Measurements from ENCODE around the gene ADGRG7.
"Not testable (repeated sequence)": the region's sequence is repeated elsewhere in the genome, so short reads cannot be mapped to it uniquely, and the experiment has no call there.

Gene ADGRG7

DNA sequence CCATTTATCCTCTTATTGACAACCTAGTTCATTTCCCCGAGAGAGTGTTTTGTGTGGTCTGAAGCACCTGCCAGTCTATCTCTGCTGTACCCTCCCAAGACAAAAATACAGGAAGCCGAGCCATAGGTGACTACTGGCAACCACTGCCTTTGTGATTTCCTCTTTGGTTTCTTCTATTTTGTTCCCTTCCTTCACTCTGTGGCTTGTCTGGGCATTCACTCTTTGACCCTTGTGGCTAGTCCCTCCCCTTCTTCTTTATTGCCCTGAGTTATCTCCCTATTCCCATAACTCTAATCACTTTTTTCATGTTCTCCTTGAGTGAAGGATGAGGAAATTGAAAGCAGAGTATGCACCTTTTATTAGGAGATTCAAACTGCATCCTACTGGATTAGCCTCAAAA lies at the start of gene ADGRG7:
TSS of gene ADGRG7 (plus strand) at position 297 of the 400 bp plus-strand sequence. CDS start 256 bp downstream, outside the sequence.
- DNase-seq, result no peak

- no peak for DNase-seq
These were observed 49.0 kb upstream of the ADGRG7 start for GRCh38 chr3:100560426-100560825.

DNA sequence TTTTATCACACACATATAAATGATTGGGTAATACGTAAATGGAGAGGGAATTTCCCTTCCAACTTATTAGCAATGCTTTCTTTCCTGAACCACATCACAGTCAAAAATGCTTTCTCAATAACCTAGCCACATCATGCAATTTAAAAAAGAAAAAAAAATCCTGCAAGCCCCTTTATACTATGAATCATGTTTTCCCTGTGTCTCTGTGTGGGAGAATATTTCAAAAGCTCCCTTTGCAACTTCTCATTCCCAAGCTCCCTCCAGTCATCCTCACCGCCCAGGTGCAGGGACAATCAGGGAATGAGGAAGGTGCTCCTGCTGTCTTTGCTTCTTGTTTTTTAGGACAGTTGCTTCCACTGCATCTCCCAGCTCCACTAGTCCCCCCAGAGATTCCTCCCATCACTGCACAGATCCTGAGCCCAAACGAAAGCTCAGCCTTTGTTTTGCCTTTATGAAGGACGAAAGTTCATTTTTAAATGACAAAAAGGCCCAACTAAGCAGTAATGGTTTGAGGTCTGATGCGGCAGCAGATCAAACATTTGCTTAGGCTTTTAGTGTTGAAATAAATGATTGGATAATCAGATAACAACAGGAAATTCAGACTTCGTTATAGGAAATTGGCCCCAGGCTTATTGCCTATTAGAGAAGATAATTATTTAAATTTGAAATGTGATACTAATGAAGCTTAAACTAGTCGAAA lies 47.8 kb upstream of the ADGRG7 start:
- DNase-seq, result no peak

DNA sequence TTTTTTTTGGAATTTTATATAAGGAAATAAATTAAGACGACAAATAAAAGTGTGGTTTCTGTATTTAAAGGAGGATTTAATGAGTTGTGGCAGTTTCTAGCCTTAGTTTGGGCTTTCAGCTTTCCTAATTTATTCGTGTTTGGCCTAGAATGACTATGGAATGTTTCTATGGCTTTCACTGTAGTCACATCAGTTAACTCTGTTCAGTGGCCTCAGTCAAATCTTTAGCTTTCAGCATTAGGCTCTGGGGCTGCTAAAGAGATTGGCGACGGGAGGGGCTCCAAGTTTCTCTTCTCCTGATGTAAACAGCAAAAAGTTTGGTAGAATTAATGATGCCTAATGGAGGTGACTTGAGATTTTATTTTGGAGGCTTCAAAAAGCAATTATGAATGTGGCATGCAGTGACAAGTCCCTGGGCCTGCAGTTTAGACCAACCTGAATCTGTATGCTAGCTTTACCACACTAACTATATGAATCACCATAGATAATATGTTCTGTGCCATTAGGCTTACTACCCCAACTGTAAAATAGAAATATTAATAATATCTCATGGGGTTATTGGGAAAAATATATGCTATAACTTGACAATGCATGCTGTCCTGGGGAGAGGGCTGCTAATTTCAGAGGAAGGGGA lies 47.1 kb upstream of the ADGRG7 start:
- DNase-seq, result no peak

DNA sequence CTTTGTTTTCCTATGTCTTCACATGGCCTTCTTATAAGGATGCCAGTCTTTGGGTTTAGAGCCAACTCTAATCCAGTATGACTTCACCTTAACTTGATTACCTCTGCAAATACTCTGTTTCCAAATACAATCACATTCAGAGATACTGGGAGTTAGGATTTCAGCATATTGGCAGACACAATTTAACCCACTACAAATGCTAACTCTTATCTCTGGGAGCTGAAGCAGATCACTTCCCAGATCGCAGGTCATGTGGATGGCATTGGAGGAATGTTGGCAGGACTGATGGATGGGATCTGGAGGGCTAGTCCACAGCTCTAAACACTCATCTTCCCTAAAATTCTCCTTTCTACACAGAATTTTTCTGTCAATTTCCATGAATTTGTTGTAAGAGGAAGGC lies 46.2 kb upstream of the ADGRG7 start:
- DNase-seq, result no peak

DNA sequence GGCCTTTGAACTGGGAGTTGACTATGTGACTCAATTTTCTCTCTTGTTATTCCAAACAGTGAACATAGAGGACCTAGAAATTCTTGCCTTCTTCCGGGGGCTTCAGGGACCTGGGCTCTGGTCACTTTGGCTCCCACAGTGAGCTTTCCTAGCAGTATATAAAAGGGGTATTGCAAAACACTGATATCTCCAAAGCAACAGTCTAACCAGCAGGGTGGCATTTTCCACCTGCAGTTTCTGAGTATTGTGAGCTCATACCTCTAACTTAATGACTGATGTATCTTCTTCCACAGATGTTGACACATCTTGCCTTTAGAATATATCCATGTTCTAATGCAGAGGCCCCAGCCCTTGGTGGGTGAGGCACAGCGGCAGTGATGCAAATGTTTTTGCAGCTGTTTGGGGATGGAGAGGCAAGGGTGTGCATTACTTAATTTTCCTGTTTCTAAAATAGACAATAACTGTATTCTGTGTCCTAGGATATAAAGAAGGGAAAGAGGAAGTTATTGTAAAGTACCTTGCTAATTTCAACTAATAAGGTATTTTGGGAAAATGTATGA lies 45.7 kb upstream of the ADGRG7 start:
- DNase-seq, result no peak

DNA sequence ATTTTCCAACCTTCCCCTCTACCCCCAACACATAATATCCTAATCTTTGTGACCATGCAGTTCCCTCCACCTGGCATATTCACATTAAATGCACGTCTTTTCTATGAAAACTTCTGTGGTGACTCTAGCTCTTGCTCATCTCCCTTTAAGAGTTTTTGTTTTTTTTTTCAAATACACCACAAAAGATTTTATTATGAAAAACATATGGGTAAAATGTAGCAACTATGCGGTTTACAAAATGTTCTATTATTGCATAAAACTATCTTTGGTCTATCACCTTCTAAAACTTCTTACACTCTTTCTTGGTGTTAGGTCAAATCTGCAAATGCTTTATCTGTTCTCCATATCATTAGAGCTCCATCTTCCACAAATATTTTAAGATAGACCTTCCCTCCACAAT lies 38.6 kb upstream of the ADGRG7 start:
- no peak for DNase-seq

DNA sequence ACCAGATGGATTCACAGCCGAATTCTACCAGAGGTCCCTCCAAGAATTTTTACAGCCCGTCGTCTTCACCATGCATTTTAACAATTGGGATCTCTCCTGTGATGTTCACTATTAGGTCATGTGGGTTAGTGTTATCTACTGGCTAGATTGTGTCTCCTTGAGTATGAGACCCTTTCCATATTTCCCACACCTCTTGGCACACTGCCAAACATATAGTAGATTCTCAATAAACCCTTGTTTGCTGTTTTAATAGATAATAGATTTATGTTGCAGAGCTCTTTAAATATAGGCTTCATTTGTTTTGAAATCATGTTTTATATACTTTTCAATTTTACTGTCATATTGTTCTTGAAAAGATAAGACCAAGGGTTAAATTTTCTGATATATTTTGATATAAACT lies 34.9 kb upstream of the ADGRG7 start:
- no peak for DNase-seq

GRCh38 chr3:100575704-100576103 lies 33.7 kb upstream of the ADGRG7 start:
- no peak for DNase-seq

GRCh38 chr3:100577382-100578008 lies 31.9 kb upstream of the ADGRG7 start:
- DNase-seq, result no peak

GRCh38 chr3:100578646-100579045 lies 30.8 kb upstream of the ADGRG7 start:
- DNase-seq, result no peak

GRCh38 chr3:100580147-100580546 lies 29.3 kb upstream of the ADGRG7 start:
- DNase-seq, result no peak

DNA sequence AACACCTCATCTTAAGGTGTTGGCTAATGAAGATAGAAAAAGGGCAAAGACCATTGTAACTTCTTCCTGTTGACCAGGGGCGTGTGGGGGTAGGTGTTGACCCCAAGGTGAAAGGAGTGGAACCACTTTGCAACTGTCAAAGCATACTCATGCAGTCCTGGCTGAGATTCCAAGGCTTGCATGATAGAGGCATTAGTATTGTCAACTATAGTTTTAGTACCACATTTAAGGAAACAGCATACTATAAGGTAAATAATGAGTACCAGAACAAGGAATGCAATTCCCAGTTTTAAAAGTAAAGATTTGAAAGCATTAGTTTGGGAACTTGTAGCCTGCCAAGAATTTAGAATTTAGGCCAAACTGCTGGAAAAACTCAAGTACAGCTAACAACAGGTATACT lies 27.8 kb upstream of the ADGRG7 start:
- DNase-seq, result no peak

DNA sequence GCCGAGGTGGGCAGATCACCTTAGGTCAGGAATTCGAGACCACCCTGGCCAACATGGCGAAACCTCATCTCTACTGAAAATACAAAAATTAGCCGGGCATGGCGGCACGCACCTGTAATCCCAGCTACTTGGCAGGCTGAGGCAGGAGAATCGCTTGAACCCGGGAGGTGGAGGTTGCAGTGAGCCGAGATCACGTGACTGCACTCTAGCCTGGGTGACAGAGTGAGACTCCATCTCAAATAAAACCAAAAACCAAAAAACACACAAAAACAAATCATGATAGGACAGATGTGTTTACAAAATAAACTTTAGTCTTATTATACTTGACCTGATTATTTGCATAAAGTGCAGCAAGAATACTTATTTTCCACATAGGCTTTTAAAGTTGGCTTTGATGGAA lies 27.2 kb upstream of the ADGRG7 start:
- DNase-seq, result not testable (repeated sequence)

- DNase-seq, result no peak
These were observed 25.2 kb upstream of the ADGRG7 start for GRCh38 chr3:100584101-100584660.

DNA sequence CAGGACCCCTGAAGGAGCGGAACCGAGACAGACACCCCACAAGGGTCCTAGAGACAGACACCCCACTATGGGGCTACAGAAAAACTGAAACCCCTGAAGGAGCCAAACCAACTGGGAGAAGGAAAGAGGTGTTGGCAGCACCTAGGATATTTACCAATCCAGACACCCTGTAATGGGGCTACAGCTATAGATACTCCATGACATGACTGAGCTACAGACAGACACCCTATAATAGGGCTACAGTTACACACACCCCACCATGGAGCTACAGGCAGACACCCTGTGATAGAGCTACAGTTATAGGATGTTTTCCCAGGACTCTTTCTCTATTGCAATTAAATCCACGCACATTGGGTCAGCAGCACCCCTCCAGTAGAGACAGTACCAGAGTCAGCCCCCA lies 22.6 kb upstream of the ADGRG7 start:
- DNase-seq, result no peak

DNA sequence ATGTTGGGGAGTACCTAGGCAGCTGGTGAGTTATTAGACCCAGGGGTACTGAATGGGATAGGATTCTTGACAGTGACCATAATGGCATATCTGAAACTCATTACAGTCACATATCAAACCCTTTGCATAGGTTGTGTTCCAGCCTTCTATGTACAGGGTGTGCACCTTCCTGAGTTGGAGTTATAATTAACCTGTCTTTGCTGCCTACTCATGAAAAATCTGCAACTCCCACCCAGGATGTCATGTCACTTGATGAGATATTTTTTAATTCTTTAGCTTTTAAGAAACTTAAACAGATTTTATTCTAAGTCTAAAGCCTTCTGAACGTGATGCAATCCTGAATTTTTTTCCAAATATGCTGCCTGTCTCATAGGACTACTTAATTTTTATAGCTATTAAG lies 21.1 kb upstream of the ADGRG7 start:
- DNase-seq, result no peak

GRCh38 chr3:100590114-100590839 lies 19.1 kb upstream of the ADGRG7 start:
- peak; percentile 2 to 42 (median 9) for DNase-seq

GRCh38 chr3:100590840-100591147 lies 18.6 kb upstream of the ADGRG7 start:
- DNase-seq, result no peak

- DNase-seq, result no peak
These were observed 18.0 kb upstream of the ADGRG7 start for GRCh38 chr3:100591411-100591810.

DNA sequence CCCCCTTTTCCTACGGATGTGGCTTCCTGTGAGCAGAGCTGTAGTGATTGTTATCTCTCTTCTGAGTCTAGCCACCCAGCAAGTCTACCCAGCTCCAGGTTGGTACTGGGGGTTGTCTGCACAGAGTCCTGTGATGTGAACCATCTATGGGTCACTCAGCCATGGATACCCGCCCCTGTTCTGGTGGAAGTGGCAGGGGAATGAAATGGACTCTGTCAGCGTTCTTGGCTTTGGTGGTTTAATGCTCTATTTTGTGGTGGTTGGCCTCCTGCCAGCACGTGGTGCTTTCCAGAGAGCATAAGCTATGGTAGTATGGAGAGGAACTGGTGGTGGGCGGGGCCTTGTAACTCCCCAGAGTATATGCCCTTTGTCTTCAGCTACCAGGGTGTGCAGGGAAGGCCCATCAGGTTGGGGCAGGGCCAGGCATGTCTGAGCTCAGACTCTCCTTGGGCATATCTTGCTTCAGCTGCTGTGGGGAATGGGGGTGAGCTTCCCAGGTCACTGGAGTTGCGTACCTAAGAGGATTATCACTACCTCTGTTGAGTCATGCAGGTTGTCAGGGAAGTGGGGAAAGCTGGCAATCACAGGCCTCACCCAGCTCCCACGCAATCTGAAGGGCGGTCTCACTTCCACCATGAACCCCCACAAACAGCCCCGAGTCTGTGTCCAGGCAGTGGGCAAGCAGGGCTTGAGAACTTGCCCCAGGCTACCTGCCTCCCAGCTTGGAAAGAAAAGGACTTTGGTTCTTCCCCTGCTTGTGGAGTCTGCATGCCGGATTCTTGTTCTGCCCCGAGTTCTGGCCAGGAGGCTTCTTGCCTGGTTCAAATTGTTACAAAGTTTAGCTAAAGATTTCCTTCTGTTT lies 9.0 kb upstream of the ADGRG7 start:
- DNase-seq, result no peak
